MG63 (cell line): ENCODE data around the gene RPL5. TPM values are rescaled to one million over a fixed set of nuclear protein-coding genes. Genes with fewer than 3 reads are reported as not detected.

Experiments used
- DNase-seq: peaks from one replicate; pipeline ENCODE4 v3.0.0-alpha.2; 2020
- H3K27me3 ChIP-seq: fragments of 250-450 bp; sonication (Bioruptor Pico); 2 replicates; pipeline ENCODE4 v1.5.1; 2020; ENCODE audit warnings: mild to moderate bottlenecking, moderate library complexity
- H3K36me3 ChIP-seq: fragments of 250-450 bp; sonication (Bioruptor Pico); 2 replicates; pipeline ENCODE4 v1.5.1; 2020; ENCODE audit warnings: mild to moderate bottlenecking, moderate library complexity
- H3K4me3 ChIP-seq: fragments of 250-450 bp; sonication (Bioruptor Pico); 2 replicates; pipeline ENCODE4 v1.5.1; 2020; ENCODE audit warnings: mild to moderate bottlenecking, moderate library complexity
- H3K9me3 ChIP-seq: fragments of 250-450 bp; sonication (Bioruptor Pico); 2 replicates; pipeline ENCODE4 v1.5.1; 2020; ENCODE audit warnings: mild to moderate bottlenecking, moderate library complexity
- total RNA-seq: library from RNA; depleted of rRNA; stranded (reverse); fragments of >200 nt; shearing (Covaris generic); gene quantifications from 2 replicates; pipeline ENCODE4 v1.2.3, GENCODE V29; 2014; ENCODE audit warnings: low replicate concordance

Gene RPL5
- total RNA-seq, 1 experiment from 2014 or later: 2,302 TPM

DNA sequence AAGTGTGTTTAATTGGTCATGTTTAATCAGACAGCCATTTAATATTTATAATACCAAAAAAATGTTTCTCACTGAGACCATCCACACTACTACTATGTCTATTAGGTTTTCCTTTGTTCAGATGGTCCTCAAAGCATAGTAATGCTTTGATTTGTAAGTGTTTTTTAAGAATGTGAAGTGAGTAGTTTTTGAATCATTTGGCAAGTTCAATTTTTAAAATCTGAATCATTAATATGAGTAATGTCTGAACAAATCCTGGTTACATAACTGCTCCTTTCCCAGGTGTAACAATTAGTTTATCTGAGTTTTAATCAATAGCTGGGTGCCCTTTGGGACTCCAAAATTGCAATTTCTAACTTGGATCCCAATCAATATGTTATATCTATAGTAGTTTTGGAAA is 23.5 kb upstream of the RPL5 start:
- Histone ChIP-seq H3K27me3 (no peaks in the 10 kb centered on the region), H3K4me3 (no peak overlapping the region)
- DNase-seq: no peak

GRCh38 chr1:92816732-92817131 is 15.1 kb upstream of the RPL5 start:
- Histone ChIP-seq H3K4me3 (no peak overlapping the region), H3K27me3 (no peaks in the 10 kb centered on the region), H3K36me3 (no peaks in the 10 kb centered on the region), H3K9me3 (no peaks in the 10 kb centered on the region)
- no peak for DNase-seq

More for the DNA sequence above, 23.5 kb upstream of the RPL5 start:
- no peaks in the 10 kb centered on the region for H3K36me3 ChIP-seq
- H3K9me3 ChIP-seq: no peaks in the 10 kb centered on the region; the same call in 1 of the 2 replicates

GRCh38 chr1:92817137-92817697 is 14.6 kb upstream of the RPL5 start:
- Histone ChIP-seq H3K9me3 (no peaks in the 10 kb centered on the region), H3K36me3 (no peaks in the 10 kb centered on the region), H3K4me3 (no peak overlapping the region), H3K27me3 (no peaks in the 10 kb centered on the region)
- no peak for DNase-seq

- Histone ChIP-seq H3K36me3 (no peaks in the 10 kb centered on the region), H3K4me3 (no peak overlapping the region), H3K9me3 (no peaks in the 10 kb centered on the region), H3K27me3 (no peaks in the 10 kb centered on the region)
- DNase-seq: no peak
Measured at GRCh38 chr1:92817986-92818764, 13.7 kb upstream of the RPL5 start.

DNA sequence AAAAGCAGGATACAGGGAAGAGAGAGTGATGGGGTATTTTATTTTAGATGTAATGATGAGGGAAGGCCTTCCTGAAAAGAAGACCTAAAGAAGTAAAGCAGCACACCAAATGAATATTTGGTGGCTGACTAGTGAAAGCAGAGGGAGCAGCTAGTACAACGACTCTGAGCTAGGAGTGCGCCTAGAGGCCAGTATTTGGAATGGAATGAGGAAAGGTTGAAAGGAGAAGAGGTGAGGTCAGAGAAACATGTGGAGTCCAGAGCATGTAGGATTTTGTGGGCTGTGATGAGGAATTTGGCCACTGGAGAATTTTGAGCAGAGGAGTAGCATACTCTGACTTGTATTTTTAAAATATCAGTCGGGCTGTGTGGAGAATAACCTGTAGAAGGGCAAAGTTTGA is 11.8 kb upstream of the RPL5 start:
- DNase-seq: no peak
- Histone ChIP-seq H3K9me3 (no peaks in the 10 kb centered on the region), H3K36me3 (no peaks in the 10 kb centered on the region), H3K27me3 (no peaks in the 10 kb centered on the region), H3K4me3 (no peak overlapping the region)

- H3K4me3 ChIP-seq: no peak overlapping the region
- no peaks in the 10 kb centered on the region for H3K27me3 ChIP-seq
- no peak for DNase-seq
- H3K9me3 ChIP-seq: no peaks in the 10 kb centered on the region
- H3K36me3 ChIP-seq: no peaks in the 10 kb centered on the region
Measured at GRCh38 chr1:92820551-92820950, 11.3 kb upstream of the RPL5 start.

DNA sequence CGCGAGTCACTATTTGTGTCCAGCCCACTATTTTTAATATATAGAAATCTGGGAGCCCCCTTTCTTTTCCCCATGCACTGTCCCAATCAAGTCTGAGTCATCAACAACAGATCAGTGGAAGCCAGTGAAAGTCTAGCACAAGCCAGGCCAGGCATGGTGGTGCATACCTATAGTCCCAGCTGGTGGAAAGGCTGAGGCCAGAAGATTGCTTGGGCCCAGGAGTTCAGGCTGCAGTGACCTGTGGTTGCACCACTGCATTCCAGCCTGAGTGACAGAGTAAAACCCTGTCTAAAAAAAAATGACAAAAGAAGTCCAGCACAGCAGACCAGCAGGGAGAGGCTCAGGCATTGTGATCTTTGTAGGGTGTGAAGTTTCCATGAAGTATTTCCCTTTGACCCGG is 9.0 kb upstream of the RPL5 start:
- Histone ChIP-seq H3K4me3 (no peak overlapping the region), H3K36me3 (no peaks in the 10 kb centered on the region), H3K27me3 (no peaks in the 10 kb centered on the region), H3K9me3 (no peaks in the 10 kb centered on the region)
- peak; percentile 16 for DNase-seq

- Histone ChIP-seq H3K36me3 (no peaks in the 10 kb centered on the region), H3K27me3 (no peaks in the 10 kb centered on the region), H3K4me3 (no peak overlapping the region), H3K9me3 (no peaks in the 10 kb centered on the region)
- DNase-seq: peak; percentile 39
Measured at GRCh38 chr1:92826792-92827191, 5.0 kb upstream of the RPL5 start.

GRCh38 chr1:92831368-92831761 is 475 bp upstream of the RPL5 start:
- Histone ChIP-seq H3K36me3 (peaks cover 39% of the 10 kb centered on the region), H3K4me3 (peak overlapping the region; percentile 74), H3K27me3 (no peaks in the 10 kb centered on the region), H3K9me3 (no peaks in the 10 kb centered on the region)
- DNase-seq: no peak

GRCh38 chr1:92832537-92833114 is 786 bp downstream of the RPL5 start:
- Histone ChIP-seq H3K9me3 (no peaks in the 10 kb centered on the region), H3K36me3 (peaks cover 52% of the 10 kb centered on the region)
- no peak for DNase-seq

GRCh38 chr1:92833840-92834239 is 2.0 kb downstream of the RPL5 start:
- no peak for DNase-seq
- H3K27me3 ChIP-seq: no peaks in the 10 kb centered on the region
- H3K36me3 ChIP-seq: peaks cover 64% of the 10 kb centered on the region
- H3K4me3 ChIP-seq: peak overlapping the region; percentile 74
- no peaks in the 10 kb centered on the region for H3K9me3 ChIP-seq

More at GRCh38 chr1:92832537-92833114, 786 bp downstream of the RPL5 start:
- H3K4me3 ChIP-seq: peak overlapping the region; percentile 74
- no peaks in the 10 kb centered on the region for H3K27me3 ChIP-seq

DNA sequence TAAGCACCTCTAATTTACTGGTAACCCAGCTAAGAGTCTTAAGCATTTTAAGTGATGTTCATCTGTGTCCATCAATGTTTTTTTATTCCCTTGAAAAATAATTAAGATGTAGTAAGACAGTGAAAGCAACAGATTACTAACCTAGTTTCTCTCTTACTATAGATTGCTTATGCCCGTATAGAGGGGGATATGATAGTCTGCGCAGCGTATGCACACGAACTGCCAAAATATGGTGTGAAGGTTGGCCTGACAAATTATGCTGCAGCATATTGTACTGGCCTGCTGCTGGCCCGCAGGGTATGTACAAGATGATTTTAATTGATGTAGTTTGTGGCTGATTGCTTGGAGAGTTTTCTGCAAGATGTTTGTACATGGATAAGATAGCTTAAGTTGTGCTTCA is 2.8 kb downstream of the RPL5 start:
- no peak for DNase-seq
- Histone ChIP-seq H3K36me3 (peaks cover 71% of the 10 kb centered on the region), H3K27me3 (no peaks in the 10 kb centered on the region), H3K4me3 (peak overlapping the region; percentile 74), H3K9me3 (no peaks in the 10 kb centered on the region)

DNA sequence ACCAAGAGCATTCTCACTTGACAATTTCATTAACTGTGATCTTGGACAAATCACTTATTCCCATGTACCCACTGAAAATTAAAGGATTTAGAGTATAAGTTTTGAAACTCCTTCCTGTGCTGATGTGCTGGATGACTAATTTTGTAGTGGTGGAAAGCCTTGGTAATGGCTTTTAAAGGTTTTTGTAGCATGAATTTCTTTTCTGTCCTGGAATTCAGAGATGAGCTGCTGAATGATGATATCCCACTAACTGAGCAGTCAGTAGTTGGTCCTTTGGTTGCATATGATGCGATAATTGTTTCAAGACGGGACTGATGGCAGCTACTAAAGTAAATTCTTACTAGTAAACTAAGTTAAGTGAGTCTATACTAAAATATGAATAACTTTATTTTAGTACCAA is 5.2 kb downstream of the RPL5 start:
- H3K9me3 ChIP-seq: no peaks in the 10 kb centered on the region
- no peaks in the 10 kb centered on the region for H3K27me3 ChIP-seq
- H3K36me3 ChIP-seq: peaks cover 96% of the 10 kb centered on the region
- no peak for DNase-seq
- H3K4me3 ChIP-seq: no peak overlapping the region

GRCh38 chr1:92838519-92838918 is 6.7 kb downstream of the RPL5 start:
- no peak for DNase-seq
- peaks cover 99% of the 10 kb centered on the region for H3K36me3 ChIP-seq
- no peaks in the 10 kb centered on the region for H3K27me3 ChIP-seq
- H3K4me3 ChIP-seq: no peak overlapping the region
- no peaks in the 10 kb centered on the region for H3K9me3 ChIP-seq

- Histone ChIP-seq H3K36me3 (peaks cover 99% of the 10 kb centered on the region), H3K9me3 (no peaks in the 10 kb centered on the region)
Measured at GRCh38 chr1:92839442-92839841, 7.6 kb downstream of the RPL5 start.

GRCh38 chr1:92840600-92840999 is 8.8 kb downstream of the RPL5 start:
- H3K27me3 ChIP-seq: no peaks in the 10 kb centered on the region
- H3K36me3 ChIP-seq: peaks cover 88% of the 10 kb centered on the region
- no peaks in the 10 kb centered on the region for H3K9me3 ChIP-seq

More at GRCh38 chr1:92839442-92839841, 7.6 kb downstream of the RPL5 start:
- Histone ChIP-seq H3K4me3 (no peak overlapping the region), H3K27me3 (no peaks in the 10 kb centered on the region)
- no peak for DNase-seq

GRCh38 chr1:92842082-92843045 is 10.5 kb downstream of the RPL5 start:
- H3K27me3 ChIP-seq: no peaks in the 10 kb centered on the region
- H3K36me3 ChIP-seq: peaks cover 70% of the 10 kb centered on the region
- no peak for DNase-seq
- no peaks in the 10 kb centered on the region for H3K9me3 ChIP-seq
- no peak overlapping the region for H3K4me3 ChIP-seq

More at GRCh38 chr1:92840600-92840999, 8.8 kb downstream of the RPL5 start:
- no peak for DNase-seq
- H3K4me3 ChIP-seq: no peak overlapping the region
